Tibial nerve (tissue), 4 donors: ENCODE measurements around the gene CAMSAP1.

Source experiments
- EP300 ChIP-seq, 2 donors: sonication (generic); formaldehyde crosslinking; IDR thresholded peaks; one replicate each; pipeline ENCODE4 v1.6.1; 2017; ENCODE audit warnings: antibody characterized with exemption in 2 of 2, mild to moderate bottlenecking in 1 of 2
- POLR2A ChIP-seq, 2 donors: fragments of 450-650 bp; IDR thresholded peaks; one replicate each; pipeline ENCODE4 v1.6.1; 2017; ENCODE audit warnings: antibody characterized with exemption in 2 of 2, mild to moderate bottlenecking in 2 of 2, moderate library complexity in 2 of 2
- TF ChIP-seq, protein P1 (sequence below), 5 experiments: fragments of 200-600 bp in 3 of 5; fragments of 450-650 bp in 2 of 5; sonication (generic) in 3 of 5; IDR thresholded peaks; one replicate each; pipeline ENCODE4 v1.5.1; 2016 to 2019; ENCODE audit warnings: antibody characterized with exemption in 5 of 5, mild to moderate bottlenecking in 3 of 5, moderate library complexity in 2 of 5

DNA sequence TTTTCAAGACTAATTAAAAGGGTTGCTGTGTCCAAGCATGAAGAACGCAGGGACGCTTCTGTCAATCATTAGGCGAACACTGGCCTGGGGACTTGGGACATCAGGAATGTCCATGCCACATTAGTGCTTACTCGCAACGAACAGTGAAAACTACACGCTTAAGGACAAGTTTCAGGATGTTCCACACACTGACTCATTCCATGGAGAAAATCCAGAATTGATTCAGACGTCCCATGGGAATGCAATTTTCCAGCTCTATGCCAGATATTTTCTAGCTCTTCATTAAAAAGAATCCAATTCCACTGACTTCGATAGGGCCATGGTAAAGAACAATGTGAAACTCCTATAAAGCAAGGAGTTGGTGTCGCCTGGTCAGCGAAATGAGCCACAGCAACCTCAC lies 98.2 kb downstream of the CAMSAP1 start:
- TF ChIP-seq, protein P1, sequence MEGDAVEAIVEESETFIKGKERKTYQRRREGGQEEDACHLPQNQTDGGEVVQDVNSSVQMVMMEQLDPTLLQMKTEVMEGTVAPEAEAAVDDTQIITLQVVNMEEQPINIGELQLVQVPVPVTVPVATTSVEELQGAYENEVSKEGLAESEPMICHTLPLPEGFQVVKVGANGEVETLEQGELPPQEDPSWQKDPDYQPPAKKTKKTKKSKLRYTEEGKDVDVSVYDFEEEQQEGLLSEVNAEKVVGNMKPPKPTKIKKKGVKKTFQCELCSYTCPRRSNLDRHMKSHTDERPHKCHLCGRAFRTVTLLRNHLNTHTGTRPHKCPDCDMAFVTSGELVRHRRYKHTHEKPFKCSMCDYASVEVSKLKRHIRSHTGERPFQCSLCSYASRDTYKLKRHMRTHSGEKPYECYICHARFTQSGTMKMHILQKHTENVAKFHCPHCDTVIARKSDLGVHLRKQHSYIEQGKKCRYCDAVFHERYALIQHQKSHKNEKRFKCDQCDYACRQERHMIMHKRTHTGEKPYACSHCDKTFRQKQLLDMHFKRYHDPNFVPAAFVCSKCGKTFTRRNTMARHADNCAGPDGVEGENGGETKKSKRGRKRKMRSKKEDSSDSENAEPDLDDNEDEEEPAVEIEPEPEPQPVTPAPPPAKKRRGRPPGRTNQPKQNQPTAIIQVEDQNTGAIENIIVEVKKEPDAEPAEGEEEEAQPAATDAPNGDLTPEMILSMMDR (IDR thresholded peaks at IDR 0.05) = no peak
- no peak for TF ChIP-seq EP300 (IDR thresholded peaks at IDR 0.05)
- TF ChIP-seq POLR2A (IDR thresholded peaks at IDR 0.05) = no peak
